Non-pigmented ciliary epithelial cell (primary cell): ENCODE measurements around the gene CHID1.

Experiments
- DNase-seq: peaks from one replicate; pipeline ENCODE4 v3.0.0-alpha.2; 2010; ENCODE audit warnings: low read depth

Gene CHID1

DNA sequence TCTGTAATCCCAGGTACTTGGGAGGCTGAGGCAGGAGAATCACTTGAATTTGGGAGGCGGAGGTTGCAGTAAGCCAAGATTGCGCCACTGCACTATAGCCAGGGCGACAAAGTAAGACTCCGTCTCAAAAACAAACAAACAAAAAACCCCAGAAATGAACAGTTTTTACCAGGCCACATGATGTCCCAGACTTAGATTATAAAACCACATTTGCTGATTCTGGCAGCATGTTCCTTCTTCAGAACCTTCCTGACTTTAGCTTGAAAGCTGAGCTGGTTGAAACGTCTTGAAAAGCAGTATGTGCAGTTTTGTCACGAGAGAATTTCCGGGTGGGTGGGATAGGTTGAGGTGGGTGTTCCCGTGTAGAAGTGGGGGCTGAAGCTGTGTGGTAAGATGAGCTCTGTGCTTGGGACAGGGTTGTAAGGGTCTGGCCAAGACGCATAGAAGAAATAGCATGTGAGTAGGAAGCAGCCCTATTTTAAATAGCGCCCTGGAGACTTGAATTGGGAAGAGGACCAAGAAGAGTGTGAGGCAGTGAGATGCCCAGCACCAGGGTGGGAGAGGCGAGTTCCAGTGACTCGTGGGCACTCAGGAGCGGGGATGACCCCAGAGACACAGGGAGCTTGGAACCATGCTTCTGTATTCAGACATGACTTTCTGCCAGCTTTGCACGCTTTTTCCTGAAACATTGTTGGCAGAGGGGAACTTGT, 22.7 kb upstream of the CHID1 start:
- DNase-seq: no peak

DNA sequence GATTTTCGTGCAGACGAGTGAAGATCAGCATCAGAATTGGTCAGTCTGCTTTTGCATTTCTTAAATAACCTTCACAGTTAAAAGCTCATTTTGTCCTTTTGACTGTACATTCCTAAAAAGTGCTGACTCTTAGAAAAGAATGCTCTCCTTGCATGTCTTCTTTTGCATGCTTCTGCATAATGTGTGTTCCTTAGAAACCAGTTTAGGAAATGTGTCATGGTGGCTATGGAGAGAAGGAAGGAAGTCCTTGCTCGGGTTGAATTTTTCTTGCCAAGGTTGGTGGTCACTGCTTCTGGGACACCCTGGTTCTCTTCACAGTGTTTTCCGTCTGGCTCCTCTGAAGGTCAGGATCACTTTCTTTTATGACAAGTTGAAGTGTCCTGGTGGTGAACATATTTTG, 21.8 kb upstream of the CHID1 start:
- DNase-seq: no peak

DNA sequence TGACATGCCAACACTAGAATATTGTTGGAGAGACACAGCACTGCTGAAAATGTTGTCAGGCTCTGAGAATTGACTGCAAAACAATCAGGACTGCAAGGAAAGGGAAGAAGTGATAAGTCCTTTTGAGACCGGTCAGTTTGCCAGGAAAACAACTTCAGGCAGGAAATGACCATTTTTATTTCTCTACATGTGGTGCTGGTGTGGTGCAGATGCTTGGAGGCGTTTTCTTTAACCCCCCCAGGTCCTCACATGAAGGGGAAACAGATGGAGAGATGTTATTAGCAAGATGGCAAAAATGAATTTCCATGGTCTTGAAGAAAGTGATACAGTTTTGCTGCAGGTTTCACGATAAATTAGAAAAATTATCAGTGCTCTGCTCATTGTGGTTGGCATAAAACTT, 20.8 kb upstream of the CHID1 start:
- no peak for DNase-seq

DNA sequence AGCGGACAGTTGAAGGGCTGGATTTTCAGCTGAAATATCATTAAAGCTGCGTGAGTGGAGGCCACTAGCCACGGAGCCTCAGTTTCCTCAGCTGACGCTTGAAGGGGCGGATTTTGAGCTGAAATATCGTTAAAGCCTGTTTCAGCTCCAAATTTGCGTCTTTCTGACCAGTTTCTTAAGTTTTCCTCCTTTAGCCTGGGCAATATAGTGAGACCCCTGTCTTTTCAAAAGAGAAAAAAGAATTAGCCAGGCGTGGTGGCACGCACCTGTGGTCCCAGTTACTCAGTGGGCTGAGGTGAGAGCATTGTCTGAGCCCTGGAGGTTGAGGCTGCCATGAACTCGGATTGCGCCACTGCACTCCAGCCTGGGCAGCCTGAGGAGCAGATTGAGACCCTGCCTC, 18.8 kb upstream of the CHID1 start:
- DNase-seq: no peak

DNA sequence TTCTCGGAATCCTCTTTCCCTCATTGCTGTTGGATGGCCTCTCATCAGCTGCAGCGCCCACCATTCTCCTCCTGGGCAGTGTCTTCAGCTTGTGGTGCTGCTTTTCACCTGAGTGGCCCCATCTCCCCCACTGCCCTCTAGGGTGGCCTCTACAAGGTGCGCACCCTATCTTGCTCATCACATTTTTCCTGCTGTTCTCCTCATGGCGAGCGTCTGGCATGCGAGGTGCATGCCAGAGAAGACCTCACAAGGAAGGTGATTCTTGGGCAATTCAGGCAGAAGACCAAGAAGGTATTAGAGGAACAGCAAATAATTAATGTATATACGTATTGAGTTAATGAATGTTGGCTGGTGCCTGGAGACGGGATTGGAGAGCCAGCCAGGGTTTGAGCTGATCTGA, 18.2 kb upstream of the CHID1 start:
- no peak for DNase-seq

DNA sequence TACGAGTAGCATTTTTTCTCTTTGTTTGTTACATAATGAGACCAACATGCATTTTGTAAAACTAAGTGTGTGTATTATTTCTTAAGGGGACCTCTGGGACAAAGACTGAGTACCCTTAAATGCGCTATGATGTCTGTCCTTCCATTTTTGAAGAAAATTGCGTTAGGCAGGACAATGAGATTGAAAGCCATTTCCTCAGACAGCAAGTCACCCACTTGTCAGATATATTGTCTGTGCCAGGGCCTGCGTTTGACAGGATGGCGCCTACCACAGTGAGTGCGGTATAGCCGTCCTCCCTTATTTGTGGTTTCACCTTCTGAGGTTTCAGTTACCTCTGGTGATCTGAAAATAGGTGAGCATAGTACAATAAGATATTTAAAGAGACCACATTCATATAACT, 17.3 kb upstream of the CHID1 start:
- no peak for DNase-seq

DNA sequence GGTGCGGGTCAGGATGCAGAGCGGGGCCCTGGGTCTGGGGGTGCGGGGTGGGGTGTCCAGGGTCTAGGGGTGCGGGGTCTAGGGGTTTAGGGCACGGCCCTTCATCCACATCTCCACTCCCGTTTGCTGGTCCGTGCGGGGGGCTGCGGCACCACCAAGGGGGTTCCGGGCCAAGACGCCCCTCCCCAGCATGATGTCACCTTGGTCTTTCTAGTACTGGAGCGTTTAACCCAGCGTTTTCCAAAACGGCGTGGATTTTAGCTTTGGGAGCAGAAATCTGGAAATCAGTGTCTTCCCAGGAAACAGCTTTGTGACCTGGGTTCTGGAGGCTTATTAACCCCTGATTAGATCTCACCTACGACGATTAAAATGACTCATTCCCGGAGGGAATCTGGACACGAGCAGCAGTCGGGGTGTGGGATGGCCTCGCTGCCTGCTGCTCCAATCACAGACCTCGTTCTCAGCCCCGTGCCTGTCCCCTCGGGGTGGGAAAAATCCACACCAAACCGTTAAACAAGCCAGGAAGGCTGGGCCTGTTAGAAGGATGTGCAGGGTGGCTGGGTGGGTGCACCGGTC, 15.8 kb upstream of the CHID1 start:
- DNase-seq: no peak

DNA sequence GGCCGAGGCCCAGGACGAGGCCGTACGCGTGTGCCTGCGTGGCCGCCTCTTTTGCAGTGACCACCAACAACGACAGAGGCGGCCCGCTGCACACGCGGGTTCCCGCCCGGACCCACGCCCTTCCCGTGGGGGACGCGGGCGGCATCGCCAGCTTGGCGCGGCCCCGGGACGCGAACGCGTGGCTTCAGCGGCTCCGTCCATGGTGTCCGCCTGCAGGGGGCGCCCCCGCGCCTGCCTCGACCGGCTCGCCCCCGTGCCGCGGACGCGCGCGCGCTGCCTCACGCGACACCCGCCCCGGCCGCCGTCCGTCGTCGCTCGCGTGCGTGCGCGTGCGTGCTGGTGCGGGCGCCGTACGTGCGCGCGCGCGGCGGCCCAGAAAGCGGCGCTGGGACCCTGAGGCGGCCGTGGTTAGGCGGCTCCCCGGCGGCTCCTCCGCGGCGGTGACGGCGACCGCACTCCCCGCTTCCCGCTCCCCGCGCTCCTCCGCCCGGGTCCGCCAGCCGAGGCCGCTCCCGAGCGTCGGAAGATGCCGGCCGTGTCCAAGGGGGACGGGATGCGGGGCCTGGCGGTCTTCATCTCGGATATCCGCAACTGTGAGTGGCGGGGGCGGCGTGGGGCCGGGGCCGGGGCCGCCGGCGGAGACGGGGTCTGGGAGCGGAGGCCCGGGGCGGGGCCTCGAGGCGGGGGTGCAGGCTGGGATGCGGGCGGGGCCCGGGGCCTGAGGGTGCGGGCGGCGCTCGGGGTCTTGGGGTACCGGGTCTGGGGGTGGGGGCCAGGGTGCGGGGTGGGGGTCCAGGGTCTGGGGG, 15.1 kb upstream of the CHID1 start, which contains the start of gene AP2A2:
Gene AP2A2, plus strand, starts transcription at position 375 of the 806 bp plus-strand sequence. Its CDS starts 152 bp downstream, at position 527.
- no peak for DNase-seq

DNA sequence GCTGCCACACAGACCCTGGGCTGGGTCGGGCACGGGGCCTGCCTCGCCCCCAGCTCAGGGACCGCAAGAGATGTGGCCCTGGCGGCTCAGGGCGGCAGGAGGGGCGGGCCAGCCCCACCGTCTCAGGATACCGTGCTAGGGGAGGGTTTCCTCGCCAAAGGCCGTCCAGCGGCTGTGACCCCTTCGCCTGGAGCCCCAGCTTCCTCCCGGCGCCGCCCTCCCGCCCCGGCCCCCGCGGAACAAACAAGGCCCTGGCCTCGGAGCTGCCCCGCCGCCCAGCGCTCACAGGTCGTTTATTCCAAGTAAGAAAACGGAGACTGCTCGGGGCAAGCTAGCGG, 14.5 kb upstream of the CHID1 start:
- no peak for DNase-seq

DNA sequence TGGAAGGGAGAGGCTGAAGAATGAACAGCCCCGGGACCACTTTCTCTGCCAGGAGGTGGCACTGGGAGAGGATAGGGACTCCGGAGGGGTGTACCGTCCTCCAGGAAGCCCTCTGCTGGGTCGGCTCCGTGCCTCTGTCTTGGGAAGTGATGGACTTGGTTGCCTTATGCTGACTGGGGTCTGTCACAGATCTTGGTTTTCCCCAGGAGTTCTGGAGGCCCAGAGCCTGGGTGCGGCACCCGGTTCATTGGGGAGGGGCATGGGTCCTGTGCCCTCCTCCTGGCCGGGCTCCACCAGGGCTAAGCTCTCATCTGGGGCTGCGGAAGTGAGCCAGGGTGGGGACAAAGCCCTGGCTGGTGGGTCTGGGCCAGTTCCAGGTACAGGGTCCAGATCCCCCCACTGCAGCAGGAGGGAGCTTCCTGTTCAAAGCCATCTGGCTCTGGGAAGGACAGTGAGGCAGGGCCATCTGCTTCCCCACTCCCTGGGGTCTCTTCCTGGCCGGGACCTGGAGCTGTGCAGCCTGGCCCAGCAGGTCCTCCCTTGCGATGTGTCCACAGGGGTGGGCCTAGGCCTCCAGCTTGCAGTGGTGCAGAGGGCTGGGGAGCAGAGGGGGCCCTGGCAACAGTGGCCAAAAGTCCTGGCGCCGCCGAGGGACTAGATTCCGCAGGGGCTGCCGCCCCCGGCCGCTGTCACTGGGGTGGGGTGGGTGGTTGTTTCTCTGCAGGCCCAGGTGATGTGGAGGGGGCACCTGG, 14.0 kb upstream of the CHID1 start:
- no peak for DNase-seq

DNA sequence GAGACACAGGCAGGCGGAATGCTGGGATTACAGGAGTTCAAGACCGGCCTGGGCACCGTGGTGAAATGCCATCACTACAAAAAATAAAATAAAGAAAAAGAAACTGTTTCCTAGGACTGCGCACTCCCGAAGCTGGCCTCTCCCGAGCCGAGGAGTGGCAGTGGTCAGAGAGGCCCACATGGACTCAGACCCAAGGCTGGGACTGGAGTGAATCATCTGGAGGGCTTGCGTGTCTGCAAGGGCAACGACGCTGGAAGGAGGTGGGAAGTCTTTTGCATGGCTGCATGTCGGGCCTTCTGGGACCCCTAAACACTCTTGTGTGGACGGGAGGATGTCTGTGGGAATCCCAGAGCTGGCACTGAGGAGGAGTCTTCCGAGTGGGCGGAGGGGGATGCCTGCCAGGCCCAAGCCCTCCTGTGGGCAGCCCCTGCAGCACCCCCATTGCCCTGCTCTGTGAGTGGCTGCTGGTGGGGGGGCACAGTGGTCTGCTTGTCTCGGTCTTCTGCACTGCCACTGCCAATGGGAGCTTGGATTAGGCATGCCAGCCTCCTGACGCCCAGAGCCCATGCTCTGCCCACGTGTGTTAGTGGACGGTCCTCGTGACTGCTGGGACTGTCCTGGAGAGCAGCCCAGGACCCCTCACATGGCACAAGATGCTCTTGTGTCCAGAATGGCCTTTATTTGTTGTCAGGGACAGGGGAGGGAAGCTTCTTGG, 13.2 kb upstream of the CHID1 start:
- no peak for DNase-seq

DNA sequence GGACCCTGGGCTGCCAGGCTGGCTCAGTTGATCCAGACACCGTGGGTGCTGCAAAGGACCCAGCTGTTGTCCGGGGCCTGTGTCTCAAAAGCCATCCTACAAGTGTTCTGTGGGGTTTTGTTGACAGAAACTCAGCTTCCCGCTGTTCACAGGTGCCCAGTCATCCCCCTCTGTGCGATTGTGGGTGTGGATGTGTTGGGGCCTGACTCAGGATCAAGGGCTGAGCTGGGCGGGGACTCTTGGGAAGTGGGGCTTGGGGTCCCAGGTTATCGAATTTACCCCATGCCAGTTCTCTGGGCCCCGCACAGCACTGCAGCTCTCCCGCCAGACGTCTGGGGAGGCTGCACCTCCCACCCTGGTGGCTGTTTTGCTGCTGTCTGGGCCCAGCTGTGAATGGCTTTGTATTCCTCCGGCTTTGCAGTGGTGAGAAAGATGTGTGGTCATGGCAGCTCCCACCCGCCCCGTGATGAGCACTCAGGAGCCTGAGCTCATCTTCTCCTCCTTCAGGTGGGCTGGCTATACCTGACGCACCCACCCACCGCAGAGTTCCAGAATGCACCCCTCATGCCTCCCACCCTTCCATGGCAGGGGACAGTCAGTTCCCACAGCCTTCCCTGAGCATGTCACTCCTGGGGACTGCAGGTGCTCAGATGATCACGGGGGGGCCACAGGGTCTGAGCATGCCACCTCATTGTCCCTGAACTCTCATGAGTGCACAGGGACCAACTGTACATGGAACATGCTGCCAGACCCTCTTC, 11.5 kb upstream of the CHID1 start:
- no peak for DNase-seq

DNA sequence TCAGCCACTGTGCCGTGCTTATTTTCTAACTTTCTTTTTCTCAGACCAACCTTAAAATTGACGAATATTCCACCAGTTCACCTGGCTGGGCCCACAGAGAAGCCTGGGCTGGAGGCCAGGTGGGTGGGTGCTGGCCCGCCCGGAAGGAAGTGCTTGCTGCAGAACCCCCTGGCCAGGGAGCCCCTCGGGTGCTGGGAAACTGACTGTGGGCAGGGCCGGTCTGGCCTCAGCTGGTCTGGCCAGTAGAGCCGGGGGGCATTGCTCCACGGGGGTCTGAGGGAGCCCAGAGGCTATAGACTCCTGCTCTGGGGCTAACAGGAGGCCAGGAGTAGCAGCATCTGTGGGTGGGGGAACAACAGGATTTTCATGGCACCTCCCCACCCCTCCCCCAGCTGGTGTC, 6.8 kb upstream of the CHID1 start:
- no peak for DNase-seq

DNA sequence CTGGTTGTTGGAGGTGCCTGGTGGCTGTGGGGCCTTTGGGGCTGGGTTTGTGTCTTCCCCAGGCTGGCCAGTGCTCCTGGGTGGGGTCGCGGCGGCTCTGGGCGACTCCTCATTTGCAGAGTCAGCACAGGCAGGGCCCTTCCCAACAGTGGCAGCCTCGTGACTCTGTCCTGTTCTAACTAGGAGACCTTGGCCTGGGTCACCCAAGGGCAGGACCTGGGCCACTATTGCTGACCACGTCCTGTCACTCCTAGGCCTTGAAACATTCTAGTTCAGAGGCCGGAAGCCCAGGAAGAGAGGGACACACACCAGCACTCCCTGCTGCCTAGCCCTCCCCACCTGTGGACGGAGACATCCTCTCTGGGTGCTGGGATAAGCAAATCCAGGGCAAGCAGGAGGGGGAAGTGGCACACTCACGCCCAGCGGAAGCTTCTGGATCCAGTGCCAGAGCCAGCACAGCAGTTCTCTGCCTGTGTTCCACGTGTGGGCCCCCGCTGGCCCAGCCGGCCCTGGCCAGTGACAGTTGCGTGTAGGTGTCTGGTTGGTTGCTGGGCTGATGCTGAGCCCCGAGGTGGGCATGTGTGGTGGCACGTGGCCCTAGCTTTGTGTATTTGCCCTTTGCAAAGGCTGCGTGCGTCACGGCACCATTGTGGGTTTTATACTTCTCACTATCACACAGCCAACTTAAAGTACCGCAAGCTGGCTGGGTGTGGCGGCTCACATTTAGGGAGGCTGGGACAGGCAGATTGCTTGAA, 4.3 kb upstream of the CHID1 start:
- no peak for DNase-seq

DNA sequence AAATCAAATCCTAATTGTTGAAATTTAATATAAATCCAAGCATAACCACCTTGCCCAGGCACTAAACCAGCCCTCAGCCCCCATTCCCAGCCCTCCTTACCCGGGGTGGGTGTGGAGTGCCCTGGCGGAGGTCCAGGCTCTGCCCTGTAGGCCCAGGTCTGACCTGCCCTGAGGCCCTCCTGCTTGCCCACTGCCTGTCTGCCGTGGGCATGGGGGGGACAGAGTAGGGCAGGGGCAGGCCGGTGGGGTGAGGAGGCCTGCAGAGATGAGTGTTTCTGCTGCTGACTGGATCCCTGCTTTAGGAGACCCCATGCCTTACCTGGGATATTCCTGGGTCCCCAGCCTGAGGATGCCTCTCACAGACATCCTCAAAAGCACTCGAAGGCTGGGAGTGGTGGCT, 3.6 kb upstream of the CHID1 start:
- no peak for DNase-seq

DNA sequence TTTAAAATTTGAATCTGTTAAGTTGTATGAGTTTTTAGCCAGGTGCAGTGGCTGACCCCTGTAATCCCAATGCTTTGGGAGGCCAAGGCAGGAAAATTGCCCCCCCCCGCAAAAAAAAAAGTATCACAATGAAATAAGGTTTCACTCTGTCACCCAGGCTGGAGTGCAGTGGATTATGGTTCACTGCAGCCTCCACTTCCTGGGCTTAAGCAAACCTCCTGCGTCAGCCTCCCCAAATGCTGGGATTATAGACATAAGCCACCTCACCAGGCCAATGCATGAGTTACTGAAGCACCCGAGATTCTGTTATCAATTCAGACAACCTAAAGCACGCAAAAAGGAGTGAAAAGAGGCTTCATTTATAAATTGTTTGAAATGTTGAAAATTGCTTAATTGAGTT, 2.4 kb upstream of the CHID1 start:
- no peak for DNase-seq

DNA sequence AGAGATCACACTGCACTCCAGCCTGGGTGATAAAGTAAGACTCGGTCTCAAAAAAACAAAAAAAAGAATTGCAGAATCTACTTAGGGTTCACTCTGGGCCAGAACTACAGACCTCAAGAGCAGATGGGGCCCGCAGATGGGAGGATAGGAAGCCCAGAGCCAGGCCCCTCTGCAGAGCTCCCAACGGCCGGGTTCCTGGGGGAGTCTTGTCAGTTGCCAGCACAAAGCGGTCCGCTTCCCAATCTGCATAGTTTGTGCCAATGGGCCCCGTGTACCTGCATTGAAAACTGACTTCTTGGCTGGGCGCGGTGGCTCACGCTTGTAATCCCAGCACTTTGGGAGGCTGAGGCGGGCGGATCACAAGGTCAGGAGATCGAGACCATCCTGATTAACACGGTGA, 1.7 kb upstream of the CHID1 start:
- no peak for DNase-seq

DNA sequence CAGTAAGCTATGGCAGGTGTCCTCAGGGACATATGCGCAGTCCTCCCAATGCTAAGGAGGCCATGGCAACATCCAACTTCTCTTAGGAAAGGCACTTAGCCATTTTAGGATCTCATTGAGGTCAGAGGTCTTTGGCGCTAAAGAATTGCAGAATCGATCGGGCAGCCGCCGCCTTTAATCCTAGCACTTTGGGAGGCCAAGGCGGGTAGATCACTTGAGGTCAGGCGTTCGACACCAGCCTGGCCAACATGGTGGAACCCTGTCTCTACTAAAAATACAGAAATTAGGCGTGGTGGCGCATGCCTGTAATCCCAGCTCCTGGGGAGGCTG, 1.2 kb upstream of the CHID1 start:
- no peak for DNase-seq

DNA sequence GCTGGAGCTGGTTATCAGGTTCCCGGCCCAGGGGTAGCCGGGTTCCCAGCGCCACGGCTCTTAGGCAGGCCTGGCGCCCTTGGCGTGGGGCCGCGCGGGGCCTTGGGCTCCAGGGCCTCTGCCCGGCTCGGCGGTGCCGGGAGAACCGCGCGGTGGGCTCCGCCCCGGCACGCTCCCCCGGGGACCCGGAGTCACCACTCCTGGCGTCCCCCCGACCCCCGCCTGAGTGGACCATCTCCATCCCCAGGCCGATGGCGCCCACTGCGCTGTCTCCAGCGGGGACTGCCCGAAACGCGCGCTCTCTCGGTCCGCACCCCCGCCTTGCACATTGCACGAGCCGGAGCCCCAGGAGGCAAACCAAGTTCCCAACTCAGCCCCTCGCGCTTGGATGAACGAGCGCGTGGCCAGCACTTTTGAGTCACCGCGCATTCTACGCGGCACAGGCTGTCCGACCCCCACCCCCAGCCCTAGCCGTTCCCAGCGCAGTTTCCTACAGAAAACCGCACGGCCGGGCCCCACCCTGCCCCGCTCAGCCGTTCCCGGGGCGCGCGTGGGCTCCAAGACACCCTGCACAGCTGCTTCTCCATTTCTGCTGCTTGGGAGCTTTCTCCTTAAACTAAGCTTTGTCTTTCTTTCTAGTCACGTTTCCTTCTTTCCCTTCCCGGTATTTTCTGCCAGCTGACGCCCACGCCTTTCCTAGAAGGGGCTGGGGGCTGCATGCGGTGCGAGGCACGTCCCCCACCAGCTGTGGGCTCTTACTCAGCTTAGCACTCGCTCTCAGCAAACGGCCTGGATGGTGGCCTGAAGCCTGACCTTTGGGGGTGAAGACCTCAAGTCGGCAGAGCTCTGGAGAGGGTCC, 650 bp upstream of the CHID1 start:
- peak; percentile 36 for DNase-seq
